Vagina (tissue), 2 donors: ENCODE data around the gene LPP. TPM values are rescaled to one million over a fixed set of nuclear protein-coding genes. Genes with fewer than 3 reads are reported as not detected.
"Not testable (repeated sequence)": the region's sequence is repeated elsewhere in the genome, so short reads cannot be mapped to it uniquely, and the experiment has no call there.

Experiments
- DNase-seq, 2 donors: peaks; one replicate each; pipeline ENCODE4 v3.0.0-alpha.2; 2017; ENCODE audit errors: extremely low spot score in 2 of 2
- H3K27ac ChIP-seq: fragments of 200-600 bp; sonication (generic); one replicate; pipeline ENCODE4 v1.5.1; 2019
- H3K27me3 ChIP-seq: fragments of 200-600 bp; sonication (generic); one replicate; pipeline ENCODE4 v1.5.1; 2019
- H3K36me3 ChIP-seq, 2 donors: fragments of 200-600 bp; sonication (generic); one replicate each; pipeline ENCODE4 v1.5.1; 2017 to 2019
- H3K4me1 ChIP-seq: fragments of 200-600 bp; sonication (generic); one replicate; pipeline ENCODE4 v1.5.1; 2019
- H3K4me3 ChIP-seq, 2 donors: fragments of 200-600 bp; sonication (generic); 1 replicate in 1 of 2; 2 replicates in 1 of 2; pipeline ENCODE4 v1.5.1; 2016 to 2019
- H3K9me3 ChIP-seq: fragments of 200-600 bp; sonication (generic); one replicate; pipeline ENCODE4 v1.5.1; 2019
- POLR2A ChIP-seq, 2 donors: fragments of 450-650 bp; IDR thresholded peaks; one replicate each; pipeline ENCODE4 v1.6.1; 2017; ENCODE audit warnings: antibody characterized with exemption in 2 of 2, mild to moderate bottlenecking in 2 of 2, moderate library complexity in 2 of 2
- POLR2AphosphoS5 ChIP-seq, 2 donors: sonication (generic); formaldehyde crosslinking; IDR thresholded peaks; one replicate each; pipeline ENCODE4 v1.9.0; 2017; ENCODE audit warnings: antibody characterized with exemption in 2 of 2, mild to moderate bottlenecking in 2 of 2, low read depth in 1 of 2; ENCODE audit not compliant: insufficient read depth in 1 of 2
- intact Hi-C: fragments of 100-400 bp; cut with DNase I; formaldehyde crosslinking; loops from one replicate; pipeline ENCODE4 v1.15.1; 2023
- total RNA-seq: library from RNA; depleted of rRNA; stranded (reverse); fragments of >200 nt; gene quantifications from one replicate; pipeline ENCODE4 v1.2.3, GENCODE V29; 2016
- TF ChIP-seq, protein P1 (sequence below), 3 experiments: fragments of 450-650 bp in 2 of 3; fragments of 200-600 bp in 1 of 3; sonication (generic) in 1 of 3; IDR thresholded peaks; one replicate each; pipeline ENCODE4 v1.5.1; 2017 to 2019; ENCODE audit warnings: antibody characterized with exemption in 3 of 3, mild to moderate bottlenecking in 2 of 3, moderate library complexity in 2 of 3

LPP gene
- total RNA-seq, 1 donor from 2014 or later: 248 TPM

DNA sequence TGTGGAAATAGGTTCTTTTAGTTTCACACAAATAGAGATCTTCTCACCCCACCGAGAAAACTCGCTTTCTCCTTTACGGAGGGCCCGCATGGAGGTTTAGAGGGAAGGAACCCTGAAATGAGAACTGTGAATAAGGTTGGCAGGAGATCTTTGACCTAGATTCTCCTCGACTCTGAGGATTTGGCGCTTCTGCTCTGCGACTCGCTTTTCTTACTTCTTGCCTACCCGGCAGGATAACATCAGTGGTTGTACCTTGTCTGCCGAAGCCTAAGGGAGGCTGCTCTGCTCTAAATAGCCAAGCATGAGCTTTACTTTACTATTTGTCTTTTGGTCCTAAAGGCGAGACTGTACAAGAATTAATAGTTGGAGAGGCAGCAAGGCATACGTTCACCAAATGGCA lies 544.5 kb downstream of the LPP start:
- Histone ChIP-seq H3K27ac (no peak overlapping the region), H3K4me1 (no peaks in the 10 kb centered on the region), H3K36me3 (no peaks in the 10 kb centered on the region), H3K27me3 (no peaks in the 10 kb centered on the region), H3K4me3 (no peak overlapping the region), H3K9me3 (no peaks in the 10 kb centered on the region)
- no peak for DNase-seq
- intact Hi-C loops: no loop called here
- TF ChIP-seq POLR2AphosphoS5 (IDR thresholded peaks at IDR 0.05; ENCODE audit: insufficient read depth in 1 of 2, low read depth in 1 of 2) (no peak), POLR2A (IDR thresholded peaks at IDR 0.05) (no peak)
- TF ChIP-seq, protein P1, sequence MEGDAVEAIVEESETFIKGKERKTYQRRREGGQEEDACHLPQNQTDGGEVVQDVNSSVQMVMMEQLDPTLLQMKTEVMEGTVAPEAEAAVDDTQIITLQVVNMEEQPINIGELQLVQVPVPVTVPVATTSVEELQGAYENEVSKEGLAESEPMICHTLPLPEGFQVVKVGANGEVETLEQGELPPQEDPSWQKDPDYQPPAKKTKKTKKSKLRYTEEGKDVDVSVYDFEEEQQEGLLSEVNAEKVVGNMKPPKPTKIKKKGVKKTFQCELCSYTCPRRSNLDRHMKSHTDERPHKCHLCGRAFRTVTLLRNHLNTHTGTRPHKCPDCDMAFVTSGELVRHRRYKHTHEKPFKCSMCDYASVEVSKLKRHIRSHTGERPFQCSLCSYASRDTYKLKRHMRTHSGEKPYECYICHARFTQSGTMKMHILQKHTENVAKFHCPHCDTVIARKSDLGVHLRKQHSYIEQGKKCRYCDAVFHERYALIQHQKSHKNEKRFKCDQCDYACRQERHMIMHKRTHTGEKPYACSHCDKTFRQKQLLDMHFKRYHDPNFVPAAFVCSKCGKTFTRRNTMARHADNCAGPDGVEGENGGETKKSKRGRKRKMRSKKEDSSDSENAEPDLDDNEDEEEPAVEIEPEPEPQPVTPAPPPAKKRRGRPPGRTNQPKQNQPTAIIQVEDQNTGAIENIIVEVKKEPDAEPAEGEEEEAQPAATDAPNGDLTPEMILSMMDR (IDR thresholded peaks at IDR 0.05): no peak

DNA sequence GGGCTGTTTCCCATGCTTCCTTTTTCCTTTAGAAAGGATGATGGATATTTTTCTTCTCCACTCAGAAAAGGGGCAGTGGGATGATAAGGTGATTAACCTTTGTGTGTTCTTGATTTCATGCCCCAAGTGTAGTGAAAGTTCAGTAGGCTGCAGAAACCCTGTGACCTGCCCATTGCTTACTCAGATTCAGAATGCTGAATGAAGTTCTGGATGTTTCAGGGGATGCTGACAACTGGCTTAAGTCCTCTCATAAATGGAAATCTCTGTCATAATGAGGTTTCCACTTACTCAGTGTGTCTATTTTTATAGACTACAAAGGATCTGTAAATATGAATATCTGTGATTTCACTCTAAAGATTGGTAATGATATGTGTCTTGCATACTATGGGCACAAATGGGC lies 546.5 kb downstream of the LPP start:
- DNase-seq: no peak
- H3K4me1 ChIP-seq: no peaks in the 10 kb centered on the region
- H3K9me3 ChIP-seq: no peaks in the 10 kb centered on the region
- no peak for TF ChIP-seq POLR2A (IDR thresholded peaks at IDR 0.05)
- TF ChIP-seq, protein P1 (IDR thresholded peaks at IDR 0.05): no peak
- TF ChIP-seq POLR2AphosphoS5 (IDR thresholded peaks at IDR 0.05; ENCODE audit: insufficient read depth in 1 of 2, low read depth in 1 of 2): no peak
- H3K27ac ChIP-seq: no peak overlapping the region
- no peak overlapping the region for H3K4me3 ChIP-seq
- intact Hi-C loops: no loop called here
- H3K36me3 ChIP-seq: no peaks in the 10 kb centered on the region
- no peaks in the 10 kb centered on the region for H3K27me3 ChIP-seq

DNA sequence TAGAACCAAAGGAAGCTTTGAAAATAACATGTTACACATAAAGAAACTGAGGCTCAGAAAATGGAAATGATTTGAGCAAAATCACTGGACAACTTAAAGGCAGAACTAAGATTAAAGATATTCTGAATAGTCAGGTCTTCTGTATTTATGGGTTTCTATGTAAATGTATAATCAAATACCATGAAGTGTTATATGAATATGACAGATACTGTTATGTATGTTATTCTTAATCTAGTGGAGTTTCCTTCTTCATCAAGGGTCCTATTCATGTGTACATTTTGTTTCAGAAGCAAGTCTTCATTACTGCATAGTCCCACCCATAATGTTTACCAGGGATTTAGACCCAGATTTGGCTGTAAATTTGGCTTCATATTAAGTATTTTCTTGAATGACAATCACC lies 547.0 kb downstream of the LPP start:
- intact Hi-C loops: no loop called here
- Histone ChIP-seq H3K27ac (no peak overlapping the region), H3K9me3 (no peaks in the 10 kb centered on the region), H3K27me3 (no peaks in the 10 kb centered on the region), H3K4me1 (peaks cover under 1% of the 10 kb centered on the region), H3K4me3 (no peak overlapping the region), H3K36me3 (no peaks in the 10 kb centered on the region)
- no peak for DNase-seq
- TF ChIP-seq POLR2AphosphoS5 (IDR thresholded peaks at IDR 0.05; ENCODE audit: insufficient read depth in 1 of 2, low read depth in 1 of 2) (no peak), POLR2A (IDR thresholded peaks at IDR 0.05) (no peak)
- TF ChIP-seq, protein P1 (IDR thresholded peaks at IDR 0.05): no peak

DNA sequence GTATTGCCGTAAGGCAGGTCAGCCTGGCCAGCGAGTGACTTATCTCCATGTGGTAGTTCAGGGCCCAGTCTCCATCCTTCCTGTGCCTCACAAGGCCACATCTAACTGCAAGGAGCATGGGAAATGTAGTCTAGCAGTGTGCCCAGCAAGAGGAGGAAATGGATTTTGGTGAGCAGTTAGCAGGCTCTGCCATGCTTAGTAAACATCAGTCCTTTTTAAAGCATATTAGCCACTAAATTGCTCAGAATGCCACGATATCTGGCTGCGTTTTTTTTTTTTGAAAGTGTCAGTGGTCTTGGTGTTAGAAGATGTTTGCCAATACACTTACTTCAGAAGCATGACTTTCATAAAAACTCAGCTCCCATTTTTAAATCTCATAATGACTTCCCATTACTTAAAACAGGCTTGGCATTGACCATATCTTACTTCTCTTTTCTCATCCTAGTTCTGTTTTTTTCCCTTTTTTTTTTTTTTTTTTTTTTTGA lies 547.6 kb downstream of the LPP start:
- Histone ChIP-seq H3K4me3 (no peak overlapping the region), H3K27ac (no peak overlapping the region), H3K36me3 (no peaks in the 10 kb centered on the region), H3K27me3 (no peaks in the 10 kb centered on the region), H3K4me1 (peaks cover 7% of the 10 kb centered on the region), H3K9me3 (no peaks in the 10 kb centered on the region)
- DNase-seq: no peak
- intact Hi-C loops: no loop called here
- no peak for TF ChIP-seq POLR2AphosphoS5 (IDR thresholded peaks at IDR 0.05; ENCODE audit: insufficient read depth in 1 of 2, low read depth in 1 of 2)
- TF ChIP-seq, protein P1 (IDR thresholded peaks at IDR 0.05): no peak
- no peak for TF ChIP-seq POLR2A (IDR thresholded peaks at IDR 0.05)

DNA sequence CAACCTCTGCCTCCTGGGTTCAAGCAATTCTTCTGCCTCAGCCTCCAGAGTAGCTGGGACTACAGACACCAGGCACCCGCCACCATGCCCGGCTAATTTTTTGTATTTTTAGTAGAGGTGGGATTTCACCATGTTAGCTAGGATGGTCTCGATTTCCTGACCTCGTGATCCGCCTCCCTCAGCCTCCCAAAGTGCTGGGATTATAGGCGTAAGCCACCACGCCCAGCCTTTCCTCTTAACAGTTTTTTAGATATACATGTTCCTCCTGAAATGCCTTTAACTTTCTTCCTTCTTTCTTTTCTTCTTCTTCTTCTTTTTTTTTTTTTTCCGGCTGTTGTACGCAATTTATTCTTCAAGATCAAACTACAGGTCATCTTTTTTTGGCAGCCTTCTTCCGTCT lies 548.1 kb downstream of the LPP start:
- H3K36me3 ChIP-seq, H3K27me3 ChIP-seq, H3K27ac ChIP-seq, H3K9me3 ChIP-seq, H3K4me3 ChIP-seq, intact Hi-C loops, DNase-seq: not testable (repeated sequence)
- peaks cover 11% of the 10 kb centered on the region for H3K4me1 ChIP-seq

DNA sequence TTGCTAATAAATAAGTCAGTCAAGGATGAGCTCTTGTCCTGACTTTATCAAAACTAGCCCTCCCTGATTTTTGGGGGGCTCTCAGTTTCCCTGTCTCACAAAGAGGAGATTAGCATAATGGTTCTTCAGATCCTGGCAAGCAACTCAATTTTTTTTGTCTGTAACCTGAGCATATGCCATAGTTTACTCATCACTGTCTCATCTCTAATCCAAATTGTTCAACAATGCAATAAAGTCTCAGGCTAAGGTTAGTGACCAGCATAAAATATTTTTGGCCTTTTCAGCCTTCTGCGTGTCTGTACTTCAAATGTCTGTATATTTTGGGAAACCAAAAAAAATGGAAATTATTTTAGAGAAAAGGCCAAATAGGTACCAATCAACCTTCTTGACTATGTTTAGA lies 552.2 kb downstream of the LPP start:
- Histone ChIP-seq H3K36me3 (no peaks in the 10 kb centered on the region), H3K27me3 (no peaks in the 10 kb centered on the region), H3K4me1 (peaks cover 11% of the 10 kb centered on the region), H3K27ac (no peak overlapping the region), H3K9me3 (no peaks in the 10 kb centered on the region), H3K4me3 (no peak overlapping the region)
- intact Hi-C loops: no loop called here
- no peak for DNase-seq
- TF ChIP-seq POLR2A (IDR thresholded peaks at IDR 0.05): no peak
- TF ChIP-seq, protein P1 (IDR thresholded peaks at IDR 0.05): no peak
- no peak for TF ChIP-seq POLR2AphosphoS5 (IDR thresholded peaks at IDR 0.05; ENCODE audit: insufficient read depth in 1 of 2, low read depth in 1 of 2)
